ENCODE data around the gene CHD1.

DNA sequence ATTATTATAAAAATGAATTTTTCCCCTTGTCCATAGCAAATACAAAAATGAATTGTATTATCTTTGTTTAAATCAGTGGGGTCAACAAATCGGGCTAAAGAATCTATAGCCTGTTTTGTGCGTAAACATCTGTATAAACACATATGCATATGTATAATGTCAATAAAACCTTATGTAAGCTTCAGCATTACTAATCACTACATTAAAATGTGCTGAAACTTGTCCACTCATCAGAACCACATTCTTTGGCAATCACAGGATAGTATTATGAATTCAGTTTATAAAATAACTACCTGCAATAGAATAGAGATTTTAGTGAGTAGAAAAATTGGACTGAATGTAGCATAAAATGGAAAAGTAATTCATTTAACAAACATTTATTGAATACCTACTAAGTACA, 124.7 kb downstream of the CHD1 start:
- TF ChIP-seq RFX5 (IDR thresholded peaks at IDR 0.05; ENCODE audit: low read depth, low read length) (no peak), CTCF (IDR thresholded peaks at IDR 0.05 in 2 of 3, conservative IDR thresholded peaks at IDR 0.05 in 1 of 3; ENCODE audit: insufficient read depth in 2 of 3, low read depth in 1 of 3, low read length in 3 of 3) (no peak), JUN (IDR thresholded peaks at IDR 0.05; ENCODE audit: borderline replicate concordance, low read depth, low read length) (no peak), JUN (CRISPR knock-in tag; IDR thresholded peaks at IDR 0.05; ENCODE audit: borderline replicate concordance) (no peak)
